Dedifferentiated amniotic fluid mesenchymal stem cell (primary cell): ENCODE measurements around the gene TBC1D30.

ENCODE experiments used
- DNase-seq: peaks from one replicate; pipeline ENCODE4 v3.0.0-alpha.2; 2016; ENCODE audit errors: extremely low spot score

Gene TBC1D30

GRCh38 chr12:64864319-64864718 is 39.9 kb downstream of the TBC1D30 start:
- no peak for DNase-seq

DNA sequence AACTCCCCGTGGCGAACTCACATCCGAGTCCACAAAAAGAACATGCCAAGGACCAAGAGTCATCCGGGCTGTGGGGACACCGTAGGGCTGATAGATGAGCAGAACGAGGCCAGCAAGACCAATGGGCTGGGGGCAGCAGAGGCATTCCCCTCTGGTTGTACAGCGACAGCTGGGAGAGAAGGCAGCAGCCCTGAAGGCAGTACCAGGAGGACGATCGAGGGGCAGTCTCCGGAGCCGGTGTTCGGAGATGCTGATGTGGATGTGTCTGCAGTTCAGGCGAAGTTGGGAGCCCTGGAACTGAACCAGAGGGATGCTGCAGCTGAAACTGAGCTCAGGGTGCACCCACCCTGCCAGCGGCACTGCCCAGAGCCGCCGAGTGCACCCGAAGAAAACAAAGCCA is 50.7 kb downstream of the TBC1D30 start:
- no peak for DNase-seq

DNA sequence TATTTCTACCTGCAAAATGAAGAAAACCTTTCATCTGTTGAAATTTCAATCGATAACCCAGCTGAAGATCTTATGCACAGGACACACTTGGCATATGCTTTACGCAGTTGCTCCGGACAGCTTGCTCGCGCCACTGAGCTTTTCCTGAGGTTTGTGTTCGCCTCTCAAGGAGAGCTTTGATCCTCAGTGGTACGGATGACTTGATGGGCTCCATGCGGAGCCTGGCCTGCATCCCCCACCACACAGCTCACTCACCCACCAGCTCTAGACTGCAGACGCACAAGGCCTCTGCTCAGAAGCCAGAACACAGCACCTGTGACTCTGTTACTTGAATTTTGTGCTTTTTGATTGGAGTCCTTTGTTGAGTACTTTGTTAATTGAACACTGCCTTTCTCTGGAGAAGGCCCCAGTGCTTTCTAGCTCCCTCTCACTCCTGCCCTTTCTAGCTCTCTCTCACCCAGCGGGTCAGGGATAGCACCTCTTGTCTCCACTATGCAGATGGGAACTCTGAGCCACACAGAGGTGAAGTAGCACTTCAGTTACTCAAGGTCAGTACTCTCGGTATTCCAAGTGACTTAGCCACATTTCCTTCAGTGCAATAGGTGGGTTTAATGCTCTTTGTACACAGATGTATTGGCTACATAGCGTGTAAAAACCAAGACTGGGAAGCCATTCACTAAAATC is 52.1 kb downstream of the TBC1D30 start:
- DNase-seq: no peak

- no peak for DNase-seq
Measured at GRCh38 chr12:64877363-64878004, 53.0 kb downstream of the TBC1D30 start.

DNA sequence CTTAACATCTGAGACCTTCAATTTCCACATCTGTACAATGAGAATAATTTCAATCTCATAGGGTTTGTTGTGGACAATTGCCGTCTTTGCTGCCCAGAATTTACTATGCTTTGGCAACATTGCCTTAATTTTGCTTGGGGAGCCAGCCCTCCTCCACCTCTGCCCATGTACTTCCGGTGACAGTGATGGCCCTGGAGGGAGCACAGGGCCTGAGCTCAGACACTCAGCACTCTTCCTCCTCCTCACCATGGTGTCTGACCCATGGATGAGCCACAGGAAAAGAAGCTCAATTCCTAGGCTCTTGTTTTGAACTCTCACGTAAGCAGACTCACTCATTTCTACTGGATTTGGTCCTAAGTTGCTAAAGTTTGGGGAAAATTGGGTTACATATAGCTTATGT is 58.2 kb downstream of the TBC1D30 start:
- no peak for DNase-seq

DNA sequence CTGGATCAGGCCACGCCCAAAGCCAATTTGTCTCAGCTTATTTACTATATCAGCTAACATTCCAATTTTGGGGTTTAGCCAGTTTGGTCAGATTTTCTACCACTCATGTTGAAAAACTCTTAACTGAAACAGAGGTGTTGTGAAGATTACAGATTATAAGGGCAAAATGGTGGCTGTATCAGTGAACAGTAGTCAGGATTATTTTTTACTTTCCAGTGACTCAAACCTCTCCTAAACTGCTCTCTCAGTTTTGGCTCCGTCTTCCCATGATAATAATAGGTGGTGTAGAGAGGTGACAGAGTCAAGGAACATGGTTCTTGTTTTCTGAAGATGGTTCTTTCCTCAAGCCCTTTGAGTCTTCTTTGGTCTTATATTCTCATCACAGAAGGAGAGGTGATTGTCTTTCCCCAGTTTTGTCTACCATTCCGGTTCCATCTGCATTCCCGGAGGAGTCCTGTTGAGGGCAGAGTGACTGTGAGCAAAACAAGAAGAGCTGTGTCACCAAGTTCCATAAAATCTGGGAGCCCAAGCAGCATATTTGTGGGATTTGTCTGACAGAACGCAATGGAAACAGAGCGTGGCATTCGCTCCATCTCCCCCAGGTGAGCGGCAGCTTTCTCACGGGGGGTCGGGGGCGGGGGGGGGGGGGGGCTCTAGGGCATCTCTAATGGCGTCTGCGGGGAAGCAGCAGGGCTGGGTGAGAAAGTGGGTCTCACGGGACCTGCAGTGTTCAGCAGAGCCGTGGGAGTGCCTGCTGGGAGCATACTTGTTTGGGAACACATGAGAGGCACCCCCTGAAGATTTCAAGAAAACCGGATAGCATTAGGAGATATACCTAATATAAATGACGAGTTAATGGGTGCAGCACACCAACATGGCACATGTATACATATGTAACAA is 59.1 kb downstream of the TBC1D30 start:
- DNase-seq: no peak

DNA sequence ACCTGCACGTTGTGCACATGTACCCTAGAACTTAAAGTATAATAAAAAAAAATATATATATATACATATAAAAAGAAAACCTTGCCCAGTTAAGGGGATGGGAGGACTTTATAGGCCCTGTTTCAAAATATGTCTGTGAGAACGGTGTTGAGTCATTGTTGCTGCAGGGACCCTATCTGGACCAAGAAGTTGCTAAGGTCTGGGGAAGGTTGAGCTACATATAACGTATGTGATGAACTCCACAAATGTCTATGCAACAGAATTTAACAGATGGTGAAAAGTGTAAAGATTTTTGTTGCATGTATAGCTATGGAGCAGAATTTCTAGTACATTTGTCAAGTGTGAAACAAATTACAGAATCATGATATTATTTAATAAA is 59.7 kb downstream of the TBC1D30 start:
- no peak for DNase-seq

GRCh38 chr12:64884728-64885127 is 60.3 kb downstream of the TBC1D30 start:
- no peak for DNase-seq

- DNase-seq: no peak
Measured at GRCh38 chr12:64889434-64890216, 65.2 kb downstream of the TBC1D30 start.

DNA sequence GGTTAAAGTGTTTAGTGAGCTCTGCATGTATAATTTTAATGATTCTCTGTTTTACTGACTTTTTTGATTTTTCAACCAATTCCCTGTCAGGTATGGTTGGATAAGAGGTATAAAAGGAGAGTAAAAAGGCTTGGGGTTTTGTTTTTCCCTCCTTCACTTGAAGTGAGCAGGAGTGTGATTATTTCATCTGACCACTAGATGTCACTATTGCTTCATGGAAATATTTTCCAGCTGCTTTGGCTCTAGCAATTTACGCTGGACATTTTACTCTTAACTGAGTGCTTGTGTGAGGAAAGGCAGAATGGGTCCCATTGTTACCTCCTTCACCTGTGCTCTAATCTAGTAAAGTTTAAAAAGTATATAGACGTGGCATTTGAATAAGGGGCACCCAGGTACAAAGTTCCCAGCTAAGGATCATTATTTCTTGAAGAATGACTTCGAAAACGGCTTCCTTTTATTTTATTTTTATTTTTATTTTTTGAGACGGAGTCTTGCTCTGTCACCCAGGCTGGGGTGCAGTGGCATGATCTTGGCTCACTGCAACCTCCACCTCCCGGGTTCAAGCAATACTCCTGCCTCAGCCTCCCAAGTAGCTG is 66.5 kb downstream of the TBC1D30 start:
- peak; percentile 63 for DNase-seq

DNA sequence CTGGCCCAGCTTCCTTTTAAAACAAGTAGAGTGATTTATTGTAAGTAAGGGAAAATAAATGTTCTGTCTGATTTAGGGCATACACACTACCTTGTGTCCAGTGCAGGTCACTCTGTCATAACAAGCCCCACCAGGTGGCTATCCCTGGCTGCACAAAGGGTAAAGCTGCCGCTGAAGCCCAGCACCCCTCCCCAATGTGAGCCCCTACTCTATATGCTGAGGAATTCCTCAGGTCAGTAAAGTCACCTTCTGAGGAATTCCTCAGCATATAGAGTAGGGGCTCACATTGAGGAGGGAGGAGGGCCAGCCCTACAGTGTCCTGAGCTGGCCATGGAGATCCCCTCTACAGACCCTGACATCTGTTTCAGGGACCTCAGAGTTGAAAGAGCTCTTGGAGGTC is 67.2 kb downstream of the TBC1D30 start:
- no peak for DNase-seq

- DNase-seq: no peak
Measured at GRCh38 chr12:64892561-64892960, 68.1 kb downstream of the TBC1D30 start.

DNA sequence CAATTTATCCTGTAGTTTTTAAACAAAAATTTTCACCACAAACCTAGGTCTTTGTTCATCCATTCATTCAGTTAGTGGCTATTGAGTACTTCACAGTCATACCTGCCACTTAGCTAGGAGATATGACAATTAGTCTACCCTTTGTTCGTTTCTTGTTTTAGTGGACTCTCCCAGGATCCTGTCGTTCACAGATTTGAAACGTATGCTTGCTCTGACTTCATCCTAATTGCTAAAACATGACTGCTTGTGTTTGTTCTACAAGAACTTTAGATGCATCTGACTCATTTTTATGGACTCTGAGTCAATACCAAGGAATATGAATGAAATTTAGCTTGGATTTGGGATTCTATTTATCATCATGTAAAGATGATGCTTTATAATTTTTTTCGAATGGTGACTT is 69.5 kb downstream of the TBC1D30 start:
- peak; percentile 79 for DNase-seq

DNA sequence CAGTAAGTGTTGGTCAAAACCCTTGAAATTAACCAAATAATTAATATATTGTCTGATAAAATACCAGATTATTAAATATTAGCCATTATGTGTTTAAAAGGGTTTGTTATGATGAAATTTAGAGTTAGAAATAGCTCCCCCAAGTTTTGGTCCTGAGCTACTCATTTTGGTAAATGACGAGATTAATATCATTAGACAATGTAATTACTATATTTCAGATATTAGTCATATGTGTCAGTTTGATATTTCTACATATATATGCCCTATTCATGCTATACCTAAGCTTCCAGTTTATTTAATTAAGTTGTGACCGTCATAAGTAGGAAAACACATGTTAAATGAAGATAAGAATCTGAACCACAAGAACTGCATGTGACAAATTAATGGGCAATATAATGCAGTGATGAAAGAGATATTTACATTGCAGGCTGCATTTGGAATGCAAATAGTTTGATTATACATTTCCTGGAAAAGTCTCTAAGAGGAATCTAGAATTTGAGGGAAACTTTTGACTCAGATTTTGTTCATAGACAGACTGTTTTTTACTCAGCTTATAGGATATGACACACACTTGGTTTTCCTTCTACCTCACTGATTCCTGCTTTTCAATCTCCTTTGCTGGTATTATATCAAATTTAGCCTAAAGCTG is 70.5 kb downstream of the TBC1D30 start:
- DNase-seq: no peak

GRCh38 chr12:64895526-64895925 is 71.1 kb downstream of the TBC1D30 start:
- DNase-seq: no peak

- no peak for DNase-seq
Measured at GRCh38 chr12:64900540-64900939, 76.1 kb downstream of the TBC1D30 start.

GRCh38 chr12:64903479-64904152 is 79.2 kb downstream of the TBC1D30 start:
- DNase-seq: no peak

DNA sequence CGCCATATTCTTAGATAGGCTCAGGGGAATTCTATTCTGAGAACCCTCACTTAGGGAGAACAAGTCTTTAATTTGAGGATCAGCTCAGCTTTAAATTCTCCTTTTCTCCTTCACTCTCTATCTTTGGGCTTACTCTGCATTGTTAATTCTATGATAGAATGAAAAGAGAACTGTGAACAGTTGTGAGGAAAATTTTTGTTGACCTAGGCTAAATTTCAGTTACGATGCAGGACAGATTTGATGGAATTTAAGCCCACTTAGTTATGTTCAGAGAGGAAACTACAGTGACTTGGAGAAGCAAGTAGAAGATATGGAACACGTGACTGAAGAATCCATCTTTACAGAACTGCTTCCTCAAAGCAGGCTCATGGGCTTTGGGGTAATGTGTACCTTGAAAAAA is 82.7 kb downstream of the TBC1D30 start:
- DNase-seq: no peak

- DNase-seq: no peak
Measured at GRCh38 chr12:64909124-64909523, 84.7 kb downstream of the TBC1D30 start.

- no peak for DNase-seq
Measured at GRCh38 chr12:64911081-64911480, 86.6 kb downstream of the TBC1D30 start.
